NT2/D1 (cell line): ENCODE results near the gene OXLD1.

Source experiments
- DNase-seq: peaks from one replicate; pipeline ENCODE4 v3.0.0-alpha.2; 2011; ENCODE audit warnings: low read depth, low spot score
- H3K27me3 ChIP-seq: 2 replicates; pipeline ENCODE4 v1.6.0; 2011; ENCODE audit warnings: mild to moderate bottlenecking; ENCODE audit not compliant: insufficient read length, insufficient read depth
- H3K36me3 ChIP-seq: 2 replicates; pipeline ENCODE4 v1.6.1; 2011; ENCODE audit warnings: mild to moderate bottlenecking, low read length, mixed read lengths; ENCODE audit not compliant: insufficient read depth, insufficient read length
- H3K4me1 ChIP-seq: 2 replicates; pipeline ENCODE4 v1.5.1; 2011; ENCODE audit not compliant: insufficient read depth, insufficient read length
- H3K4me3 ChIP-seq: 2 replicates; pipeline ENCODE4 v1.5.1; 2011; ENCODE audit warnings: low read depth; ENCODE audit not compliant: insufficient read length
- H3K9ac ChIP-seq: 2 replicates; pipeline ENCODE4 v1.6.0; 2011; ENCODE audit warnings: low read depth; ENCODE audit not compliant: insufficient read length
- H3K9me3 ChIP-seq: 2 replicates; pipeline ENCODE4 v1.5.1; 2011; ENCODE audit warnings: mild to moderate bottlenecking, low read length; ENCODE audit not compliant: insufficient read depth
- SUZ12 ChIP-seq: IDR thresholded peaks from 2 replicates; pipeline ENCODE4 v1.6.1; 2011; ENCODE audit not compliant: insufficient read length, insufficient read depth; ENCODE audit errors: extremely low read depth
- YY1 ChIP-seq: IDR thresholded peaks from 2 replicates; pipeline ENCODE4 v1.6.1; 2011; ENCODE audit not compliant: insufficient read length, insufficient read depth
- ZNF274 ChIP-seq: IDR thresholded peaks from 2 replicates; pipeline ENCODE4 v1.6.1; 2011; ENCODE audit warnings: mild to moderate bottlenecking, low read depth, low read length

The OXLD1 gene

DNA sequence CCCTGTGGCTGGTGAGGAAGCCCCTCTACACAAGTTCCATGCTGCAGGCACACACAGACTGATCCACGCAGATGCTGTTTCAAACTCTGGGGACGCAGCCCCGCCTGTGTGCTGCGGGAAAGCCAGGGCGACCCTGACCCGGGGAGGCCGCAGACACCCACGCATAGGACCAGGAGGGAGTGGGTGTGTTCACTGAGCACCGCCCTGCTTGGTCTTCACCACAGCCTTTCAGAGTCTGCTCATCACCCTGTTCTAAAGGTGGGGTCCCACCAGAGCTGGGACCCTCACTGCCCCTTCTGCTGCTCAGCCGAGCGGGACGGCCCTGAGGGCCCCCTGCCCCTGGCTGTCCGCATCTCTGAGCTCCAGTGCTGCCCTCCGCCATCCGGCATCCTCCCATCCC is 21.9 kb downstream of the OXLD1 start:
- Histone ChIP-seq H3K9ac (no peak overlapping the region), H3K36me3 (no peaks in the 10 kb centered on the region), H3K27me3 (peaks cover 15% of the 10 kb centered on the region), H3K9me3 (no peaks in the 10 kb centered on the region), H3K4me1 (peaks cover 19% of the 10 kb centered on the region), H3K4me3 (no peak overlapping the region)
- no peak for DNase-seq
- TF ChIP-seq ZNF274, result no peak
- no peak for TF ChIP-seq SUZ12

DNA sequence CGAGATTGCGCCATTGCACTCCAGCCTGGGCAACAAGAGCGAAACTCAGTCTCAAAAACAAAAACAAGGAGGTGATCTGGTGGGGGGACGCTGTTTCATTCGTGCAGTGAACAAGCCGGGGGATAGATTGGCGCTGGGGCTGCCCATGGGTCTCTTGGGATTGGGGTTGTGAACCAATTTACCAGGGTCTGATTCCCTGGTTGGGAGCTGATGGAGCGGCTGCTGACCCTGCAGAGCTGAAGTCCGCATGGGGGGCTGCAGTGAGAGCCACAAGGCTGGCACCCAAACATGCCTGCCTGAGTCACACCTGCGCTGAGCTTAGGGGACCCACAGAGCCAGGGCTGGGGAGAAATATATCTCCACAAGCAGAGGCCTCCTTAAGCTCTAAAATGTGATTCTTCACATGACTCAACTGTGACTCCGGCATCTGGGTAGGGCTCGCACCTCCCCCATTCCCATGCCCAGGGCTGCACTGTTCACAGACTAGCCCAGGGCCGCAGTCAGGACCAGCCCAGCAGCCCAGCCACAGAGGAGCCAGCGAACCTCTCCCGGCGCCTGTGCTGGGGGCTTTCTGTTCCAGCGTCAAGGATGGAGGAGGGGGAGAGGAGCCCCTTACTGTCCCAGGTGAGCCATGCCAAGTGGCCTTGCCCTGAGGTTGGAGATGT is 24.4 kb downstream of the OXLD1 start:
- TF ChIP-seq ZNF274 (no peak), YY1 (no peak), SUZ12 (no peak)
- no peaks in the 10 kb centered on the region for H3K36me3 ChIP-seq
- DNase-seq, result no peak
- H3K27me3 ChIP-seq, result no peaks in the 10 kb centered on the region
- no peaks in the 10 kb centered on the region for H3K9me3 ChIP-seq
- H3K4me1 ChIP-seq, result peaks cover 10% of the 10 kb centered on the region
- H3K9ac ChIP-seq, result peak overlapping the region; percentile 36
- no peak overlapping the region for H3K4me3 ChIP-seq

DNA sequence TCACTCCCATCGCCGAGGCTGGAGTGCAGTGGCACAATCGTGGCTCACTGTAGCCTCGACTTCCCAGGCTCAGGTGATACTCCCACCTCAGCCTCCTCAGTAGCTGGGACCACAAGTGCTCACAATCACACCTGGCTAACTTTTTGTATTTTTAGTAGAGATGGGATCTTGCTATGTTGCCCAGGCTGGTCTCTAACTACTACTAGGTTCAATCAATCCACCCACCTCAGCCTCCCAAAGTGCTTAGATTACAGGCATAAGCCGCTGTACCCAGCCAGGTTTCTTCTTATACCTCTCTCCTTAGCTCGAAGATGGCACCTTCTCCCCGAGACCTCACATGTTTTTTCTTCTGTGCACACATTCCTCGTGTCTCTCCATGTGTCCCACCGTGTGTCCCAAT is 26.4 kb downstream of the OXLD1 start:
- no peak overlapping the region for H3K9ac ChIP-seq
- no peaks in the 10 kb centered on the region for H3K27me3 ChIP-seq
- H3K36me3 ChIP-seq, result peaks cover 6% of the 10 kb centered on the region
- no peak for DNase-seq
- H3K9me3 ChIP-seq, result no peaks in the 10 kb centered on the region
- H3K4me3 ChIP-seq, result no peak overlapping the region
- peaks cover 10% of the 10 kb centered on the region for H3K4me1 ChIP-seq
- TF ChIP-seq YY1, result no peak
- TF ChIP-seq SUZ12, result no peak
- no peak for TF ChIP-seq ZNF274

DNA sequence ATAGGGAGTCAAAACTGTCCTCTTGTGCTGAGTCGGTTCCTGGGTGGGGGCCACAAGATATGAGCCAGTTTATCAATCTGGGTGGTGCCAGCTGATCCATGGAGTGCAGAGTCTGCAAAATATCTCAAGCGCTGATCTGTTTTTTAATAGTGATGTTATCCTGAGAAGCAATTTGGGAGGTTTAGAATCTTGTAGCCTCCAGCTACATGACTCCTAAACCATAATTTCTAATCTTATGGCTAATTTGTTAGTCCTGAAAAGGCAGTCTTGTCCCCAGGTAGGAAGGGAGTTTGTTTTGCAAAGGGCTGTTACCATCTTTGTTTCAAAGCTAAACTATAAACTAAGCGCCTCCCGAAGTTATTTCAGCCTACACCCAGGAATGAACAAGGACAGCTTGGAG is 27.7 kb downstream of the OXLD1 start:
- Histone ChIP-seq H3K36me3 (peaks cover 9% of the 10 kb centered on the region), H3K27me3 (no peaks in the 10 kb centered on the region), H3K9ac (no peak overlapping the region), H3K4me3 (no peak overlapping the region), H3K4me1 (peaks cover 10% of the 10 kb centered on the region), H3K9me3 (no peaks in the 10 kb centered on the region)
- no peak for TF ChIP-seq SUZ12
- TF ChIP-seq ZNF274, result no peak
- TF ChIP-seq YY1, result no peak
- no peak for DNase-seq

DNA sequence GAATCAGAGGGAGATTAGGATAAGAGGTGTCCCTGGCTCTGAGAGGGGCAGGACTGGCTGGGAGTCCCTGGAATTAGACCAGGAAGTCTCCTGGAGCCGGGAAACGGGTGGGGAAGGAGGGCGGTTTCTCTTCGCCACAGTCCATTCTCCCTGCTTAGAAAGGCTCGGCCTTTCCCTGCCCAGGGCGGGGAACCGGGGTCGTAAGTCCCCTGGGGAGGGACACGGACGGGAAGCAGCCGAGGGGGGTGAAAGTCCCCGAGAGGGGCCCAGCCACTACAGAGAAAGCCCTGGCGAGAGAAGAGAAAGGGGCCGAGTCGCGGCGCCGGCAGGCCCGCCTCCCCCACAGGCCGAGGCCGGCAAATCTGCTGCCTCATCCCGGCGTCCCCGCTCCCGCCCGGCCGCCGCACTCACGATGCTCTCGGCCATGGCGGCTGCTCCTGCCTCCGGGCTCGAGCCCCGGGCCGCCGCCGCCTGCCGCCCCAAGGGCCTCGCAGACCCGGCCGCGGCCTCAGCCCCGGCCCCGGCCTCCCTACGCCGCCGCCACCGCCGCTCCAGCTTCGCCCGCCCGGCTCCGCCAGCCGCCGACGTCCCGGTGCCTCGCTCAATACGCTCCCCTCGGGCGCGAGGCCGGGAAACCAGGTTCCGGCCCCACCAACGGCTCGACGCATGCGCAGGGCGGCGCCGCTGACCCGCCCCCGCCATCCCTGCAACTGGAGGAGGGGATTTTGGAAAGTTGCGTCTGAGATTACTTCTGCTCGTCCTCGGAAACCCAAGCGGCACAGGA is 29.7 kb downstream of the OXLD1 start, which contains the start of the genes NPLOC4 and TSPAN10:
TSS of gene NPLOC4 (minus strand) at position 608 of the 784 bp plus-strand sequence. CDS start at position 426, 182 bp downstream.
TSS of gene TSPAN10 (plus strand) at position 692 of the 784 bp plus-strand sequence. CDS start 5,217 bp downstream, outside the sequence.
- TF ChIP-seq ZNF274 (no peak), SUZ12 (no peak), YY1 (no peak)
- Histone ChIP-seq H3K27me3 (no peaks in the 10 kb centered on the region), H3K9ac (peak within 1 kb of the TSS; percentile 94), H3K9me3 (no peaks in the 10 kb centered on the region), H3K36me3 (peaks cover 21% of the 10 kb centered on the region), H3K4me3 (peak within 1 kb of the TSS; percentile 93), H3K4me1 (peaks cover 2% of the 10 kb centered on the region)
- peak; percentile 64 for DNase-seq

DNA sequence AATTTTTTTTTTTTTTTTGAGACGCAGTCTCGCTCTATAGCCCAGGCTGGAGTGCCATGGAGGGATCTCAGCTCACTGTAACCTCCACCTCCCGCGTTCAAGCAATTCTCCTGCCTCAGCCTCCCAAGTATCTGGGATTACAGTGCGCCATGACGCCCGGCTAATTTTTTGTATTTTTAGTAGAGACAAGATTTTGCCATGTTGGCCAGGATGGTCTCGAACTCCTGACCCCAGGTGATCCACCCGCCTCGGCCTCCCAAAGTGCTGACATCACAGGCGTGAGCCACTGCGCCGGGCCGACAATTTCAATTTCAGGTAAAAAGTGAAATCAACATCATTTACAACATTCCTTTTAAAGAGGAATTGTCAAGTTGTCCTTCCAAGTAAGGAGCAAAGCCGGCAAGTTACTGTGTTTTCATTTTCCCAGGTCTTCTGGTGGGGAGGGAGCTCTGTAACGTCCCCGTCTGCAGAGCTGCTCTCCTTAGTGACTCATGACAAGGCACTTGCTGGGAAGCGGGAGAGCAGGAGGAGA is 30.4 kb downstream of the OXLD1 start:
- peak overlapping the region; percentile 93 for H3K4me3 ChIP-seq
- peaks cover 4% of the 10 kb centered on the region for H3K4me1 ChIP-seq
- H3K27me3 ChIP-seq, result no peaks in the 10 kb centered on the region
- H3K9ac ChIP-seq, result peak overlapping the region; percentile 94
- peaks cover 26% of the 10 kb centered on the region for H3K36me3 ChIP-seq
- no peak for TF ChIP-seq ZNF274
- TF ChIP-seq SUZ12, result no peak
- no peak for TF ChIP-seq YY1
- DNase-seq, result no peak
- H3K9me3 ChIP-seq, result no peaks in the 10 kb centered on the region

DNA sequence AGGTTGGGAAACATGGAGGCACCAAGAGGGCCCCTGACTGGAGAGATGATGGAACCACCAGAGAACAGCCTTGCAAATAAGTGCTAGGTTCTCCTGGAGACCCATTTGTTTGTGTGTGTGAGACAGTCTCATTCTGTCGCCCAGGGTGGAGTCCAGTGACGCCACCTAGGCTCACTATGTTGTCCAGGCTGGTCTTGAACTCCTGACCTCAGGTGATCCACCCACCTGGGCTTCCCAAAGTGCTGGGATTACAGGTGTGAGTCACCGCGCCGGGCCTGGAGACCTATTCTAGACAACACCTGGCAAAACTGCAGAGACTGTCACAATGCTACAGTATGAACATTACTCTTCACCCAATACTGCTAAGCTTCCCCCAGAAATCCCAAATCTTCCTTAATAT is 31.0 kb downstream of the OXLD1 start:
- no peak for DNase-seq
- no peak overlapping the region for H3K4me3 ChIP-seq
- H3K9ac ChIP-seq, result no peak overlapping the region
- H3K27me3 ChIP-seq, result no peaks in the 10 kb centered on the region
- peaks cover 4% of the 10 kb centered on the region for H3K4me1 ChIP-seq
- TF ChIP-seq YY1 (no peak), ZNF274 (no peak), SUZ12 (no peak)
- H3K9me3 ChIP-seq, result no peaks in the 10 kb centered on the region
- H3K36me3 ChIP-seq, result peaks cover 29% of the 10 kb centered on the region
